Smooth muscle cell (in vitro differentiated cells): ENCODE results near the gene APCDD1L. TPM values are rescaled to one million over a fixed set of nuclear protein-coding genes. Genes with fewer than 3 reads are reported as not detected.
A peak's percentile ranks its signal among the peaks of the same experiment; 100 is the strongest.

Experiments
- DNase-seq: peaks from one replicate; lab custom pipeline; 2025; ENCODE audit not compliant: unreplicated experiment; lab: John Stamatoyannopoulos, UW
- H2AFZ ChIP-seq: fragments of 200-600 bp; sonication (generic); 2 replicates; pipeline ENCODE4 v1.6.0; 2016; ENCODE audit warnings: antibody characterized with exemption, low read depth, mild to moderate bottlenecking
- H3F3A ChIP-seq: fragments of 200-600 bp; sonication (generic); 2 replicates; pipeline ENCODE4 v1.6.0; 2017; ENCODE audit warnings: antibody characterized with exemption, low read depth
- H3K27ac ChIP-seq: fragments of 200-600 bp; sonication (generic); 2 replicates; pipeline ENCODE4 v1.5.1; 2016; ENCODE audit warnings: low read depth, mild to moderate bottlenecking
- H3K27me3 ChIP-seq: fragments of 200-600 bp; sonication (generic); 2 replicates; pipeline ENCODE4 v1.6.1; 2016; ENCODE audit warnings: low read depth, mild to moderate bottlenecking
- H3K36me3 ChIP-seq: fragments of 200-600 bp; sonication (generic); 2 replicates; pipeline ENCODE4 v1.5.1; 2016; ENCODE audit warnings: low read depth
- H3K4me1 ChIP-seq: fragments of 200-600 bp; sonication (generic); 2 replicates; pipeline ENCODE4 v1.5.1; 2016; ENCODE audit warnings: low read depth
- H3K4me2 ChIP-seq: fragments of 200-600 bp; sonication (generic); 2 replicates; pipeline ENCODE4 v1.6.0; 2016; ENCODE audit warnings: mild to moderate bottlenecking
- H3K4me3 ChIP-seq: fragments of 200-600 bp; sonication (generic); 2 replicates; pipeline ENCODE4 v1.5.1; 2016; ENCODE audit warnings: mild to moderate bottlenecking
- H3K79me2 ChIP-seq: fragments of 200-600 bp; sonication (generic); 2 replicates; pipeline ENCODE4 v1.6.0; 2016; ENCODE audit warnings: low read depth, mild to moderate bottlenecking
- H3K9ac ChIP-seq: fragments of 200-600 bp; sonication (generic); 2 replicates; pipeline ENCODE4 v1.6.0; 2016; ENCODE audit warnings: low read depth
- H3K9me3 ChIP-seq: fragments of 200-600 bp; sonication (generic); replicated peaks from 2 replicates; pipeline ENCODE4 v1.5.1; 2016; ENCODE audit warnings: low read depth
- H4K20me1 ChIP-seq: fragments of 200-600 bp; sonication (generic); 2 replicates; pipeline ENCODE4 v1.6.0; 2016; ENCODE audit warnings: low read depth
- CTCF ChIP-seq: fragments of 200-600 bp; sonication (generic); IDR thresholded peaks from 2 replicates; pipeline ENCODE4 v1.5.1; 2017; ENCODE audit warnings: borderline replicate concordance, mild to moderate bottlenecking, antibody characterized with exemption; ENCODE audit not compliant: insufficient read depth, poor library complexity, severe bottlenecking
- WGBS: methylation state at CpG from one replicate; pipeline ENCODE4 v1.1.7; 2016; ENCODE audit warnings: low lambda C conversion rate; 5-methylcytosine and 5-hydroxymethylcytosine counted together
- polyA plus RNA-seq: library from polyadenylated mRNA; unstranded; fragments of >200 nt; fragmentation: Nextera tagmentation; extraction: Ambion mirVana; gene quantifications from 2 replicates; pipeline ENCODE4 v1.2.1, GENCODE V29; 2016
- total RNA-seq: library from RNA; depleted of rRNA; stranded (reverse); fragments of >200 nt; gene quantifications from 2 replicates; pipeline ENCODE4 v1.2.3, GENCODE V29; 2014

The APCDD1L gene
- total and polyA plus RNA-seq, 2 experiments from 2014 or later, result 9.4 to 18.3 TPM

GRCh38 chr20:58483470-58483869 lies 31.7 kb downstream of the APCDD1L start:
- no peaks in the 10 kb centered on the region for H3K79me2 ChIP-seq
- H3K9ac ChIP-seq, result no peak overlapping the region
- no peak for DNase-seq
- 94% methylated on average over 6 of the region's 6 CpGs for WGBS
- H3F3A ChIP-seq, result no peaks in the 10 kb centered on the region
- H3K27me3 ChIP-seq, result no peaks in the 10 kb centered on the region
- H2AFZ ChIP-seq, result no peak overlapping the region
- peaks cover 7% of the 10 kb centered on the region for H3K4me1 ChIP-seq
- H3K9me3 ChIP-seq, result peaks cover 5% of the 10 kb centered on the region
- H3K27ac ChIP-seq, result no peak overlapping the region
- no peaks in the 10 kb centered on the region for H4K20me1 ChIP-seq
- H3K4me2 ChIP-seq, result no peak overlapping the region
- no peak overlapping the region for H3K4me3 ChIP-seq
- no peaks in the 10 kb centered on the region for H3K36me3 ChIP-seq
- no peak for TF ChIP-seq CTCF

GRCh38 chr20:58483051-58483450 lies 32.1 kb downstream of the APCDD1L start:
- Histone ChIP-seq H2AFZ (no peak overlapping the region), H3K79me2 (no peaks in the 10 kb centered on the region), H3K36me3 (no peaks in the 10 kb centered on the region), H3K27me3 (no peaks in the 10 kb centered on the region), H3F3A (no peaks in the 10 kb centered on the region), H4K20me1 (no peaks in the 10 kb centered on the region), H3K9me3 (peaks cover 6% of the 10 kb centered on the region), H3K4me2 (no peak overlapping the region), H3K4me3 (no peak overlapping the region), H3K9ac (no peak overlapping the region), H3K27ac (no peak overlapping the region), H3K4me1 (peaks cover 7% of the 10 kb centered on the region)
- no peak for DNase-seq
- no peak for TF ChIP-seq CTCF
- 88% methylated on average over 5 of the region's 5 CpGs for WGBS

- Histone ChIP-seq H3K79me2 (no peaks in the 10 kb centered on the region), H2AFZ (no peak overlapping the region), H3F3A (no peaks in the 10 kb centered on the region), H4K20me1 (no peaks in the 10 kb centered on the region), H3K4me1 (peaks cover 7% of the 10 kb centered on the region), H3K9ac (no peak overlapping the region), H3K9me3 (peaks cover 8% of the 10 kb centered on the region), H3K4me3 (no peak overlapping the region), H3K27ac (no peak overlapping the region), H3K36me3 (no peaks in the 10 kb centered on the region), H3K27me3 (no peaks in the 10 kb centered on the region), H3K4me2 (no peak overlapping the region)
- WGBS, result 50% methylated on average over 10 of the region's 10 CpGs
- DNase-seq, result no peak
- TF ChIP-seq CTCF, result no peak
Observed at GRCh38 chr20:58482416-58482815, 32.8 kb downstream of the APCDD1L start.

GRCh38 chr20:58481481-58482021 lies 33.6 kb downstream of the APCDD1L start:
- Histone ChIP-seq H3K27me3 (no peaks in the 10 kb centered on the region), H4K20me1 (no peaks in the 10 kb centered on the region), H3K79me2 (no peaks in the 10 kb centered on the region), H3K4me1 (peaks cover 7% of the 10 kb centered on the region), H3K4me3 (peak overlapping the region; percentile 32), H3K9ac (no peak overlapping the region), H3K36me3 (no peaks in the 10 kb centered on the region), H3K4me2 (peak overlapping the region; percentile 75), H2AFZ (no peak overlapping the region), H3K27ac (no peak overlapping the region), H3F3A (no peaks in the 10 kb centered on the region), H3K9me3 (peaks cover 7% of the 10 kb centered on the region)
- peak; percentile 27 for DNase-seq
- peak; percentile 72 for TF ChIP-seq CTCF
- 19% methylated on average over 18 of the region's 18 CpGs for WGBS
